ENCODE measurements around the gene LRRC52. TPM values are rescaled to one million over a fixed set of nuclear protein-coding genes. Genes with fewer than 3 reads are reported as not detected.

The LRRC52 gene
- polyA plus RNA-seq, 2 donors, result not detected

Other genes with a start within 250 kb of the LRRC52 start
- under 1 TPM; 0.01 to 0.10 TPM for gene LMX1A, start 187.3 kb upstream of the LRRC52 start, polyA plus RNA-seq
- under 1 TPM; 0.08 to 0.20 TPM for gene RXRG, start 98.9 kb upstream of the LRRC52 start, polyA plus RNA-seq
- 100 to 1,000 TPM; 100 to 148 TPM for gene MGST3, start 87.2 kb downstream of the LRRC52 start, polyA plus RNA-seq
- 100 to 1,000 TPM in 1 of 2 donors, 10 to 100 TPM in 1; 60.4 to 113 TPM for gene ALDH9A1, start 154.6 kb downstream of the LRRC52 start, polyA plus RNA-seq
- 10 to 100 TPM; 41.2 to 66.1 TPM for gene TMCO1, start 224.9 kb downstream of the LRRC52 start, polyA plus RNA-seq

Data from esophagus (tissue), 2 donors.